ENCODE data around the gene ANKRD36.
"Not testable (repeated sequence)": the region's sequence is repeated elsewhere in the genome, so short reads cannot be mapped to it uniquely, and the experiment has no call there.

Gene ANKRD36

DNA sequence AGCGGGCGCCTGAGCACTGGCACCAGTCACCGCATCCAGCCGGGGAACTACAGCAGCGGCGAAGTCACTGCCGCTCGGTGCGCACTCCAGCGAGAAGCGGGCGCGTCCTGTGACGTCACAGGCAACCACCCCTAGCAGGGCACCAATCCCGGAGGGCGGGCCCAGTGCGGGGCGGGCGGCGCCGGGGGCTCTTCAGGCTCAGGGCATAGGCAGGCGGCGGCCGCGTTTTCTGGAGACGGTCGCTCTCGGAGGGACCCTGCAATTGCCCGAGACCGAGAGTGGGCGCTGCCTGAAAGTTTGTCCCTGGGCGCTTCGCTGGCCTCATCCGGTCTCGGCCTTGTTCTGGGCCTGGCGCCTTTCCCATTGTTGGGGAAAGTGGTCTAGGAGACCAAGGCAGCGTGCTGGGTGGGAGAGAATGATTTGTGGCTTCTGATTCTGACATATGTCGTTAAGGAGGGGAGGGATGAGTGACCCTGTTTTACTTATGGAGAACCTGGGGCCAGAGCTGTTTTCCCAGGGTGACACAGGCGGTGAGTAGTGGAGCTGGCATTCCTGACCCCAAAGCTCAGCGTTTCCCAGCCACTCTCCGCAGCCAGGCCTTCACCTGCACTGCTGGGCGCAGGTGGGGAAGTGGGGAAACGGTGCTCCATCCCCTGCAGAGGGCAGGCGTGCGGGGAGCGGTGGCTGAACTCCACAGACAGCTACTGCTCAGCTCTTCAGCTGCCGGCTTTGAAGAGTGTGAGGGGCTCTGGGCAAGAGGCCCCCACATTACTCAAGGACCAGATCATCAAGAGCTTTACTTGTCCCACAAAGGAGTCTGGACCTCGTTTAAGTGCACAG, 18.0 kb upstream of the ANKRD36 start, which contains the start of gene FAHD2B:
Gene FAHD2B (minus strand): TSS at position 111 of the 840 bp plus-strand sequence. CDS start 3,176 bp downstream, outside the sequence.
- Histone ChIP-seq H3K9ac (peak within 1 kb of the TSS; percentile 60; the same call in 1 of the 2 replicates), H3K27ac (0 out of 2 replicates have a peak within 1 kb of the TSS, but pooled peaks have one; percentile 9)

DNA sequence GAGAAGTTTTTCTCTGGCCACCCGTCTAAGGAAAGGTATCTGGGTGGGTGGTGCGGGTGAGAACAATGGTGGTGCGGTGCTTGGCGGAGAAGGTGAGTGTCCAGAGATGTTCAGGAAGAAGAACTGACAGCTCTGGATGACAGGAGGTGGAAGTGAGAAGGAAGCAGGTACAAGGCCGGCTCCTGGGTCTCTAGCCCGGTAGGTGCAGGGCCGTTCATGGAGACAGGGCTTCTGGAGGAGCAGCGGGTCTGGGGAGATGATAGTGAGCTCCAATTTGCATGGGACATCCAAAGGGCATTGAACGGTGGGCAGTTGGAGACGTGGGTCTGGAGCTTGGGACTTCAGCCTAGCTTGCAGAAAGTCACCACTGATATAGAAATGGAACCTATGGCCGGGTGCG, 17.3 kb upstream of the ANKRD36 start:
- no peak for TF ChIP-seq Cebpa-rat (IDR thresholded peaks at IDR 0.05)
- Histone ChIP-seq H3K4me1 (peaks cover 15% of the 10 kb centered on the region), H3K9me3 (no peaks in the 10 kb centered on the region), H3K9ac (peak overlapping the region; percentile 60; the same call in 1 of the 2 replicates), H3K4me3 (peak overlapping the region; percentile 59), H4K20me1 (no peaks in the 10 kb centered on the region), H3K27me3 (no peaks in the 10 kb centered on the region), H3K36me3 (no peaks in the 10 kb centered on the region), H3K27ac (no peak overlapping the region), H3K4me2 (peak overlapping the region; percentile 79)

More for the DNA sequence above, 18.0 kb upstream of the ANKRD36 start, which contains the start of gene FAHD2B:
- Histone ChIP-seq H3K4me1 (peaks cover 15% of the 10 kb centered on the region), H3K4me3 (peak within 1 kb of the TSS; percentile 59), H3K4me2 (peak within 1 kb of the TSS; percentile 79)
- H3K9me3 ChIP-seq, H4K20me1 ChIP-seq, H3K36me3 ChIP-seq, H3K27me3 ChIP-seq: not testable (repeated sequence)

DNA sequence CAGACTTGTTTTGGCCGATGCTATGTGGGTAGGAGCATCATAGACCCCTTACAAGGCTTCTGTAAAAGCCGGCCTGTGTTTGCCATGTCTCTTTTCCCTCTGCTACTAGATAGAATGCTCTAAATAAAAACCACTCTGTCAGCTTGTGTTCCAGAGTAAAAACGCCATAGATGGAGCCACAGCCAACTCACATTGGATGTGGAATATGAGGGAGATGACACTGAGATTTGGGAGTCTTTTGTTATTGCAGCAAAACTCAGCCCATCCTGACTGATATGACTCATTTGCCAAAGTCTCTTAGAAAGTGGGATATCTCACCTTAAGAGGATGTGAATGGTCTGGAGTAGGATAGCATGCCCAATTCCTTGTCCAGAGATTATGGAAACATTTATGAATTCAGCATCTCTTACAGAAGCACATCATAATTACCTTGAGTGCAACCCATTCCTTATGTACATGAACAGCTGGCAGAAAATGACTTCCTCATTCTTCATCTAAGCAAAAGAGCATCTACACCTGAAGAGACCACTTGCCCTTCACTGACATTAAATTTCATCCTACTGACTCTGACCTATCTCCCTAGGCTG, 14.1 kb upstream of the ANKRD36 start:
- H3K4me3 ChIP-seq, H3K9ac ChIP-seq, H3K36me3 ChIP-seq, H4K20me1 ChIP-seq, H3K27ac ChIP-seq, H3K27me3 ChIP-seq, H3K9me3 ChIP-seq, H3K4me2 ChIP-seq: not testable (repeated sequence)
- H3K4me1 ChIP-seq: peaks cover 13% of the 10 kb centered on the region

DNA sequence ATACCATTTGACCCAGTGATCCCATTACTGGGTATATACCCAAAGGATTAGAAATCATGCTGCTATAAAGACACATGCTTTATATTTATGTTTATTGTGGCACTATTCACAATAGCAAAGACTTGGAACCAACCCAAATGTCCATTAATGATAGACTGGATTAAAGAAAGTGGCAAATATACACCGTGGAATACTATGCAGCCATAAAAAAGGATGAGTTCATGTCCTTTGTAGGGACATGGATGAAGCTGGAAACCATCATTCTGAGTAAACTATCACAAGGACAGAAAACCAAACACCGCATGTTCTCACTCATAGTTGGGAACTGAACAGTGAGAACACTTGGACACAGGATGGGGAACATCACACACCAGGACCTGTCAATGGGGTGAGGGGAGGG, 6.1 kb upstream of the ANKRD36 start:
- not testable (repeated sequence) for H3K4me1 ChIP-seq, H3K4me3 ChIP-seq, H3K27ac ChIP-seq, H4K20me1 ChIP-seq, H3K36me3 ChIP-seq, H3K4me2 ChIP-seq, H3K27me3 ChIP-seq, H3K9ac ChIP-seq
- H3K9me3 ChIP-seq: peaks cover 14% of the 10 kb centered on the region; the same call in 1 of the 2 replicates

DNA sequence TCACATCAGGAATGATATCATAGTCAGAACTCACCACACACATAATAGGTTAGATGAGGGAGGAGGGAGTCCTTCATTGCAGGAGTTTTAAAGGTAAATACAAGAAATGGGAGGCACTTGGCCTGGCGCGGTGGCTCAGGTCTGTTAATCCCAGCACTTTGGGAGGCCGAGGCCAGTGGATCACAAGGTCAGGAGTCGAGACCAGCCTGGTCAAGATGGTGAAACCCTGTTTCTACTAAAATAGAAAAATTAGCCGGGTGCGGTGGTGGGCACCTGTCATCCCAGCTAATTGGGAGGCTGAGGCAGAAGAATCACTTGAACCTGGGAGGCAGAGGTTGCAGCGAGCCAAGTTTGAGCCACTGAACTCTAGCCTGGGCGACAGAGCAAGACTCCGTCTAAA, 1.7 kb upstream of the ANKRD36 start:
- not testable (repeated sequence) for H3K4me2 ChIP-seq, H3K4me1 ChIP-seq, H3K27me3 ChIP-seq, H3K36me3 ChIP-seq, H3K27ac ChIP-seq, H3K4me3 ChIP-seq, H3K9me3 ChIP-seq, H4K20me1 ChIP-seq, H3K9ac ChIP-seq

DNA sequence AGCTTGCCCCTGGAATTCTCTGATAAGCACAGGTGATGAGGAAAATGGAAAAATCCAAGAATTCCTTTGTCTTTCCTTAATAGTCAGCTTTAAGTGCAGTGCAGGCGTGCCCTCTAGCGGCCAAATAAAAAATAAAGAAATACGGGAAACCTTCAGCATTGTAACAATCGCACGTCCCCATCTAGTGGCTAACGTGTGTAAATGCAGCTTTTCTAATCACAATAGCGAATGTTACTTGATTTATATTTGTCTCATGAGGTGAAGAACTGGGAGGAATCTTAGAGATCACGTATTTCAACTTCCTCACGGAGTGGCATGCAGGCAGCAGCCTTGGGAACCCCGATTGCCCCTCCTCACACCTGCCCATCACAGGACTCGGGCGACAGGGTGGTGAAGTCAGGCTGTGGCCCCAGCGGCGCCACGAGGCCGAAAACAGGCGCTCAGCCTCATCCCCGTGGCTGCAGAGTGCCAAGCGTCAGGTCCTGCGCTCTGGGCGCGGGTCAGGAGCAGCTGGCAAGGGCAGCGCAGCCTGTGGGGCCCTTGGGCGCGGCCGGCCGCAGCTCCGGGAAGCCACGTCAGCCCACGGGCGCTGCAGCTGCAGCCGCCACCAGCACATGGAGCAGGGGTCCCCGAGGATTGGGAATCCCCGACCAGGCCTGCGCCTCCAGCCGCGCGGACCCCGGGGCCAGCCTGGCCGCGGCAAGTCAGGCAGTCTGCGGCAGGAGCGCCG, 468 bp upstream of the ANKRD36 start:
- H3K36me3 ChIP-seq, H4K20me1 ChIP-seq, H3K27me3 ChIP-seq, H3K9me3 ChIP-seq, H3K4me1 ChIP-seq: not testable (repeated sequence)
- Histone ChIP-seq H3K9ac (peak overlapping the region; percentile 82), H3K27ac (peak overlapping the region; percentile 76), H3K4me2 (peak overlapping the region; percentile 88), H3K4me3 (peak overlapping the region; percentile 70)

DNA sequence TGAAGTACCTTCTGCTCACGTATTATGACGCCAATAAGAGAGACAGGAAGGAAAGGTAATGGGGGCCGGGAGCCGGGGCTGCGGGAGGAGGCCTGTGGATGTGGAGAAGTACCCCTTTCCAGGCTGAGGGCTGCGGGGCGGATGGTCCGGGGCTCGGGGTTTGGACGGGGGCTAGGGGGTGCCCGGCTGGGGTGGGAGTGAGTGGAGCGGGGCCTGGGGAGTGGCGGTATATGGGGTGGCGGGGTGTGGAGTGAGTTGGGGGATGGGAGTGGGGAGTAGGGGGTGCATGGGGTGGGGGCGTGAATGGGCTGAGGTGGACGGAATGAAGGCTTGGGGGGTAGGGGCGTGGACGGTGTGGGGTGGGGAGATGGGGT, 916 bp downstream of the ANKRD36 start:
- H3K4me2 ChIP-seq: peak overlapping the region; percentile 88
- not testable (repeated sequence) for H3K27me3 ChIP-seq, H3K36me3 ChIP-seq, H3K4me1 ChIP-seq, H4K20me1 ChIP-seq, H3K9me3 ChIP-seq
- peak overlapping the region; percentile 76 for H3K27ac ChIP-seq
- H3K9ac ChIP-seq: peak overlapping the region; percentile 82
- H3K4me3 ChIP-seq: peak overlapping the region; percentile 70

DNA sequence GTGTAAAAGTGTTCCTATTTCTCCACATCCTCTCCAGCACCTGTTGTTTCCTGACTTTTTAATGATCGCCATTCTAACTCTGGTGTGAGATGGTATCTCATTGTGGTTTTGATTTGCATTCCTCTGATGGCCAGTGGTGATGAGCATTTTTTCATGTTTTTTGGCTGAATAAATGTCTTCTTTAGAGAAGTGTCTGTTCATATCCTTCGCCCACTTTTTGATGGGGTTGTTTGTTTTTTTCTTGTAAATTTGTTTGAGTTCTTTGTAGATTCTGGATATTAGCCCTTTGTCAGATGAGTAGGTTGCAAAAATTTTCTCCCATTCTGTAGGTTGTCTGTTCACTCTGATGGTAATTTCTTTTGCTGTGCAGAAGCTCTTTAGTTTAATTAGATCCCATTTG, 16.1 kb downstream of the ANKRD36 start:
- H3K9ac ChIP-seq, H3K9me3 ChIP-seq, H3K27me3 ChIP-seq, H3K4me1 ChIP-seq, H4K20me1 ChIP-seq, H3K4me3 ChIP-seq, H3K4me2 ChIP-seq, H3K27ac ChIP-seq: not testable (repeated sequence)
- H3K36me3 ChIP-seq: peaks cover 16% of the 10 kb centered on the region

DNA sequence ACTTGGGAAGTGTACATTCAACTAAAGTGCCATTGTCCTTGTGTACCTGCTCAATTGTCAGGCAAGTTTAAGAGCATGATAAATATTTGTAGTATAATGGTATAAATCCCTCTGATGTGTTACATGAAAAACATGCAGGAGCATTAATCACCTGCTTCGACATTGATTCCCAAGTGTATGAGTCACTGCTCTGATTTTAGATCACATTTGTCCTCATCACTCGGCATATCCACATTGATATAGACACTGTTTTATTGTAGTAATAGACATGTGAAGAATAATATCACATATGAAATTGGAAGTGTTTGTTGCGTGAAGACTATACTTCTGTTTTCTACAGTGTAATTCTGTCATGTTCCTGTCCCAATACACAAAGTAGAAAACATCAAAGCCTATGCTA, 31.1 kb downstream of the ANKRD36 start:
- H3K9ac ChIP-seq, H4K20me1 ChIP-seq, H3K4me1 ChIP-seq, H3K9me3 ChIP-seq, H3K27ac ChIP-seq, H3K4me2 ChIP-seq, H3K27me3 ChIP-seq, H3K4me3 ChIP-seq: not testable (repeated sequence)
- peaks cover 27% of the 10 kb centered on the region for H3K36me3 ChIP-seq

DNA sequence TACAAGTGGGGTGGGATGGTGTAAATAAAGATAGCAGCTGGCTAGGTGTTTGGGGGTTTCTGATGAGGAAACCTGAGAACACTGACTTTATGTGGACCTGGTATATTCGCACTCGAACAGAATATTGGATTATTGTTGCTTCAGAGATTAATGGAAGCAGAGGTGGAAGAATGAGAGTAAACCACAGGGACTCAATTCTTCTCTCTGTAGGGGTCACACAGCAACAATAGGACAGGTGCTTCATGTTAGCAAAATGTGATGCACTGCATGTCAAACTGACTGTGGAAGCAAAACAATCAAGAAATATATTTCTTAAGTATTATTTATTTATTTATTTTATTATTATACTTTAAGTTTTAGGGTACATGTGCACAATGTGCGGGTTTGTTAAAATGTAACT, 53.6 kb downstream of the ANKRD36 start:
- H3K4me2 ChIP-seq, H3K4me3 ChIP-seq, H4K20me1 ChIP-seq, H3K27ac ChIP-seq, H3K27me3 ChIP-seq, H3K4me1 ChIP-seq, H3K9ac ChIP-seq: not testable (repeated sequence)
- Histone ChIP-seq H3K36me3 (peaks cover 36% of the 10 kb centered on the region), H3K9me3 (peaks cover 17% of the 10 kb centered on the region)

DNA sequence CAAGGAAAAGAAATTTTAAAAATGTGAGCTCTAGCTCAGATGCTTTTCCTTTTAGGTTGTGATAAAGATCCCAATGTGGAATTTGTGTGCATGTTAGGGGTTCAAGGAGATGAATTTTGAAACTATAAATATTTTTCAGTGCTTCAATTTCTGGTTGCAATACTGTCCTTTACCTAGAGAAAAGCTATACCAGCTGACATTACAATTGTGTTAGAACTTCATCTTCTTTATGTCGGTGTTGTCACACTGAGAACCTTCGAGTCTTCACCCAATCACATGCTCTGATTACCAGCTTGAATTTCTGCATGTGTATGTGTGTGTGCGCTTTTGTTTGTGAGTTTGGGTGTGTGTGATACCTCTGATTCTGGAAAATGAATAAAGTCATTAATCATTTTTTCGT, 55.0 kb downstream of the ANKRD36 start:
- not testable (repeated sequence) for H3K9ac ChIP-seq, H3K27me3 ChIP-seq

DNA sequence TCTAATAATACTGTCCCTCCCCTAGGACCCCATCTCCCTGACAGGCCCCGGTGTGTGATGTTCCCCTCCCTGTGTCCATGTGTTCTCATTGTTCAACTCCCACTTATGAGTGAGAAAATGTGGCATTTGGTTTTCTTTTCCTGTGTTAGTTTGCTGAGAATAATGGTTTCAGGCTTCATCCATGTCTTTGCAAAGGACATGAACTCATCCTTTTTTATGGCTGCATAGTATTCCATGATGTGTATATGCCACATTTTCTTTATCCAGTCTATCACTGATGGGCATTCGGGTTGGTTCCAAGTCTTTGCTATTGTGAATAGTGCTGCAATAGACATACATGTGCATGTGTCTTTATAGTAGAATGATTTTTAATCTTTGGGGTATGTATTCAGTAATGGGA, 55.6 kb downstream of the ANKRD36 start:
- H3K4me2 ChIP-seq, H3K9ac ChIP-seq, H3K27ac ChIP-seq, H4K20me1 ChIP-seq, H3K27me3 ChIP-seq, H3K4me1 ChIP-seq, H3K4me3 ChIP-seq: not testable (repeated sequence)
- Histone ChIP-seq H3K9me3 (peaks cover 17% of the 10 kb centered on the region), H3K36me3 (peaks cover 32% of the 10 kb centered on the region)

More for the DNA sequence above, 55.0 kb downstream of the ANKRD36 start:
- H3K27ac ChIP-seq, H4K20me1 ChIP-seq, H3K4me2 ChIP-seq, H3K4me3 ChIP-seq, H3K4me1 ChIP-seq: not testable (repeated sequence)
- Histone ChIP-seq H3K36me3 (peaks cover 36% of the 10 kb centered on the region), H3K9me3 (peaks cover 17% of the 10 kb centered on the region)

DNA sequence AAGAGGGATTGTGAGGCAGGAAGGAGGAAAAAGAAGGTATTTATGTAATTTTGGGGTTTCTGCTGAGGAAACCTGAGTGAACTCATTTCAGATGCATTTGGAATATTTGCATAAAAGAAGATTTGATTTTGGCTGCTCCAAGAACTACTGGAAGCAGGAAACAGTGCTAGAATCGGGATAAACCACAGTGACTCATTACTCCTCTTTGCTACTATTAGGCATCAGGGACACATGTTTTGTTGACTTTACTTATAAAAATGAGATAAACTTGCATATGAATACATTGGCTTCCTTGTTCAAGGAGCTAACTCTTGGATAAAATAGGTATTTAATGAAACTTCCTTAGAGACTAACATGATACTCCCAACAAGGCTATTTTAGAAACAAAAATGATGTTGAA, 67.4 kb downstream of the ANKRD36 start:
- not testable (repeated sequence) for H3K27ac ChIP-seq, H3K27me3 ChIP-seq, H3K4me3 ChIP-seq, H3K9me3 ChIP-seq, H4K20me1 ChIP-seq, H3K9ac ChIP-seq, H3K4me1 ChIP-seq, H3K4me2 ChIP-seq
- H3K36me3 ChIP-seq: peaks cover 17% of the 10 kb centered on the region

DNA sequence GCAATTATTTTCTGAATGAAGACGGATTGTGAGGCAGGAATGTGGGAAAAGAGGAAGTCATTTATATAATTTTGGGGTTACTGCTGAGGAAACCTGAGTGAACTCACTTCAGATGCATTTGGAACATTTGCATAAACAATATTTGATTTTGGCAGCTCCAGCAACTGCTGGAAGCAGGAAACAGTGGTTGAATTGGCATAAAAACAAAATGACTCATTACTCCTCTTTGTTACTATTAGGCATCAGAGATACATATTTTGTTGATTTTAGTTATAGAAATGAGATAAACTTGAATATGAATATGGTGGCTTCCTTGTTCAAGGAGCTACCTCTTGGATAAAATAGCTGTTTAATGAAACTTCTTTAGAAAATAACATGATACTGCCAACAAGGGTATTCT, 82.4 kb downstream of the ANKRD36 start:
- not testable (repeated sequence) for H4K20me1 ChIP-seq, H3K27ac ChIP-seq

More for the DNA sequence above, 82.4 kb downstream of the ANKRD36 start:
- peaks cover 61% of the 10 kb centered on the region for H3K36me3 ChIP-seq
- not testable (repeated sequence) for H3K27me3 ChIP-seq, H3K4me3 ChIP-seq, H3K4me2 ChIP-seq, H3K9ac ChIP-seq, H3K4me1 ChIP-seq, H3K9me3 ChIP-seq

Measured in BLaER1 (cell line).